ENCODE data around the gene AOAH.
A peak's percentile ranks its signal among the peaks of the same experiment; 100 is the strongest.

The AOAH gene

DNA sequence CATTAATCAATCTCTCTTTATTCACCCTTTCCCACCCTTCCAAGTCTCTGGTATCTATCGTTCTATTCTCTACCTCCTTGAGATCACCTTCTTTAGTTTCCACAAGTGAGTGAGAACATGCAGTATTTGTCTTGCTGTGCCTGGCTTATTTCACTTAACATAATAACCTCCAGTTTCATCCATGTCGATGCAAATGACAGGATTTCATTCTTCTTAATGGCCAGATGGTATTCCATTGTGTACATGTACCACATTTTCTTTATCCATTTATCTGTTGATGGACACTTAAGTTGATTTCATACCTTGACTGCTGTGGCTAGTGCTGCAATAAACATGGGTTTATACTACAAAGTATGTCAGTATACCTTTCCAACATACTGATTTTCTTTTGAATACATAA, 3.8 kb upstream of the AOAH start:
- TF ChIP-seq TOX (CRISPR knock-in tag; IDR thresholded peaks at IDR 0.05; ENCODE audit: borderline replicate concordance), result no peak
- TF ChIP-seq, protein P1, sequence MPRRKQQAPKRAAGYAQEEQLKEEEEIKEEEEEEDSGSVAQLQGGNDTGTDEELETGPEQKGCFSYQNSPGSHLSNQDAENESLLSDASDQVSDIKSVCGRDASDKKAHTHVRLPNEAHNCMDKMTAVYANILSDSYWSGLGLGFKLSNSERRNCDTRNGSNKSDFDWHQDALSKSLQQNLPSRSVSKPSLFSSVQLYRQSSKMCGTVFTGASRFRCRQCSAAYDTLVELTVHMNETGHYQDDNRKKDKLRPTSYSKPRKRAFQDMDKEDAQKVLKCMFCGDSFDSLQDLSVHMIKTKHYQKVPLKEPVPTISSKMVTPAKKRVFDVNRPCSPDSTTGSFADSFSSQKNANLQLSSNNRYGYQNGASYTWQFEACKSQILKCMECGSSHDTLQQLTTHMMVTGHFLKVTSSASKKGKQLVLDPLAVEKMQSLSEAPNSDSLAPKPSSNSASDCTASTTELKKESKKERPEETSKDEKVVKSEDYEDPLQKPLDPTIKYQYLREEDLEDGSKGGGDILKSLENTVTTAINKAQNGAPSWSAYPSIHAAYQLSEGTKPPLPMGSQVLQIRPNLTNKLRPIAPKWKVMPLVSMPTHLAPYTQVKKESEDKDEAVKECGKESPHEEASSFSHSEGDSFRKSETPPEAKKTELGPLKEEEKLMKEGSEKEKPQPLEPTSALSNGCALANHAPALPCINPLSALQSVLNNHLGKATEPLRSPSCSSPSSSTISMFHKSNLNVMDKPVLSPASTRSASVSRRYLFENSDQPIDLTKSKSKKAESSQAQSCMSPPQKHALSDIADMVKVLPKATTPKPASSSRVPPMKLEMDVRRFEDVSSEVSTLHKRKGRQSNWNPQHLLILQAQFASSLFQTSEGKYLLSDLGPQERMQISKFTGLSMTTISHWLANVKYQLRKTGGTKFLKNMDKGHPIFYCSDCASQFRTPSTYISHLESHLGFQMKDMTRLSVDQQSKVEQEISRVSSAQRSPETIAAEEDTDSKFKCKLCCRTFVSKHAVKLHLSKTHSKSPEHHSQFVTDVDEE (CRISPR knock-in tag; IDR thresholded peaks at IDR 0.05), result no peak
- TF ChIP-seq, protein P2, sequence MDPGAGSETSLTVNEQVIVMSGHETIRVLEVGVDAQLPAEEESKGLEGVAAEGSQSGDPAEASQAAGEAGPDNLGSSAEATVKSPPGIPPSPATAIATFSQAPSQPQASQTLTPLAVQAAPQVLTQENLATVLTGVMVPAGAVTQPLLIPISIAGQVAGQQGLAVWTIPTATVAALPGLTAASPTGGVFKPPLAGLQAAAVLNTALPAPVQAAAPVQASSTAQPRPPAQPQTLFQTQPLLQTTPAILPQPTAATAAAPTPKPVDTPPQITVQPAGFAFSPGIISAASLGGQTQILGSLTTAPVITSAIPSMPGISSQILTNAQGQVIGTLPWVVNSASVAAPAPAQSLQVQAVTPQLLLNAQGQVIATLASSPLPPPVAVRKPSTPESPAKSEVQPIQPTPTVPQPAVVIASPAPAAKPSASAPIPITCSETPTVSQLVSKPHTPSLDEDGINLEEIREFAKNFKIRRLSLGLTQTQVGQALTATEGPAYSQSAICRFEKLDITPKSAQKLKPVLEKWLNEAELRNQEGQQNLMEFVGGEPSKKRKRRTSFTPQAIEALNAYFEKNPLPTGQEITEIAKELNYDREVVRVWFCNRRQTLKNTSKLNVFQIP (CRISPR knock-in tag; IDR thresholded peaks at IDR 0.05; ENCODE audit: borderline replicate concordance, low read depth), result no peak
- no peak for TF ChIP-seq CSDC2 (CRISPR knock-in tag; IDR thresholded peaks at IDR 0.05)
- no peak for TF ChIP-seq ZFP30 (CRISPR knock-in tag; IDR thresholded peaks at IDR 0.05)
- TF ChIP-seq ZNF8 (CRISPR knock-in tag; IDR thresholded peaks at IDR 0.05), result peak; percentile 66; the same call in 1 of the 2 replicates
- no peak for ATAC-seq

DNA sequence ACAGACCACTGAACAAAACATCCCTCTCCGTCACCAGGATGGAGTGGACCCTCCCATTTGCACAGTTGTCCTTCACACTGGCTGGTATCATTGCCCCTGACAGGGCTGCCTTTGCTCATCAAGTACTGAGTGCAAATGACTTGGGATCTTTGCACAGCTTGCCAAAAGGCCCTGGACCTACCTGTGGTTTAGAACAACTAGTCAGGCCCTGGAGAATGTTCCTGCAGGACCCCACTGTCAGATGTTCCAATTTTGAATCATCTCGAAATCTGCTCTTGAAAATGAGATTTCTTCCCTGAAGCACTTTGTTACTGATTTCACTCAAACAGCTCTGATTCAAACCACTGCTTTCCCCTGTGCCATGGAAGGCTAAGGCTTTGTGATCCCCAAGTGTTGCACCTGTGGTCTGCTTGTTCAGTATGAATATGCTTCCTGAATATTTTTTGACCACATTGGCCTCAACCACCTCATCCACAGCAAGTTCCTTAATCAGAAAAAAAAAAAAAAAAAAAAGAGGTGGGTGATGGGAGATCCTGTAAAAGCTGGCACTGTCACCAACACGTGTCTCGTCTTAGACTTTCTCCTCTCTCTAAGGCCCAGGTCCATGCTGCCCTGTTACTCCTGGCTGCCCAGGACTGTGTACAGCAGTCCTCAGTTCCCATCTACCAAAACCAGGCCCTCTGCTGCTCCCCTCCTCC, 2.7 kb upstream of the AOAH start:
- ATAC-seq, result no peak
- TF ChIP-seq, protein P2 (CRISPR knock-in tag; IDR thresholded peaks at IDR 0.05; ENCODE audit: borderline replicate concordance, low read depth), result no peak
- TF ChIP-seq TOX (CRISPR knock-in tag; IDR thresholded peaks at IDR 0.05; ENCODE audit: borderline replicate concordance) (no peak), ZC3H10 (CRISPR knock-in tag; IDR thresholded peaks at IDR 0.05) (no peak), BACH2 (CRISPR knock-in tag; IDR thresholded peaks at IDR 0.05; ENCODE audit: borderline replicate concordance) (no peak), ZFP30 (CRISPR knock-in tag; IDR thresholded peaks at IDR 0.05) (no peak), SNAI2 (CRISPR knock-in tag; IDR thresholded peaks at IDR 0.05) (no peak), ZNF565 (CRISPR knock-in tag; conservative IDR thresholded peaks at IDR 0.05; ENCODE audit: low read depth) (no peak), ZNF8 (CRISPR knock-in tag; IDR thresholded peaks at IDR 0.05) (no peak), TCF4 (CRISPR knock-in tag; IDR thresholded peaks at IDR 0.05; ENCODE audit: borderline replicate concordance) (no peak)
- TF ChIP-seq, protein P3, sequence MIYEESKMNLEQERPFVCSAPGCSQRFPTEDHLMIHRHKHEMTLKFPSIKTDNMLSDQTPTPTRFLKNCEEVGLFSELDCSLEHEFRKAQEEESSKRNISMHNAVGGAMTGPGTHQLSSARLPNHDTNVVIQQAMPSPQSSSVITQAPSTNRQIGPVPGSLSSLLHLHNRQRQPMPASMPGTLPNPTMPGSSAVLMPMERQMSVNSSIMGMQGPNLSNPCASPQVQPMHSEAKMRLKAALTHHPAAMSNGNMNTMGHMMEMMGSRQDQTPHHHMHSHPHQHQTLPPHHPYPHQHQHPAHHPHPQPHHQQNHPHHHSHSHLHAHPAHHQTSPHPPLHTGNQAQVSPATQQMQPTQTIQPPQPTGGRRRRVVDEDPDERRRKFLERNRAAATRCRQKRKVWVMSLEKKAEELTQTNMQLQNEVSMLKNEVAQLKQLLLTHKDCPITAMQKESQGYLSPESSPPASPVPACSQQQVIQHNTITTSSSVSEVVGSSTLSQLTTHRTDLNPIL (CRISPR knock-in tag; IDR thresholded peaks at IDR 0.05; ENCODE audit: low read depth), result no peak
- TF ChIP-seq, protein P4, sequence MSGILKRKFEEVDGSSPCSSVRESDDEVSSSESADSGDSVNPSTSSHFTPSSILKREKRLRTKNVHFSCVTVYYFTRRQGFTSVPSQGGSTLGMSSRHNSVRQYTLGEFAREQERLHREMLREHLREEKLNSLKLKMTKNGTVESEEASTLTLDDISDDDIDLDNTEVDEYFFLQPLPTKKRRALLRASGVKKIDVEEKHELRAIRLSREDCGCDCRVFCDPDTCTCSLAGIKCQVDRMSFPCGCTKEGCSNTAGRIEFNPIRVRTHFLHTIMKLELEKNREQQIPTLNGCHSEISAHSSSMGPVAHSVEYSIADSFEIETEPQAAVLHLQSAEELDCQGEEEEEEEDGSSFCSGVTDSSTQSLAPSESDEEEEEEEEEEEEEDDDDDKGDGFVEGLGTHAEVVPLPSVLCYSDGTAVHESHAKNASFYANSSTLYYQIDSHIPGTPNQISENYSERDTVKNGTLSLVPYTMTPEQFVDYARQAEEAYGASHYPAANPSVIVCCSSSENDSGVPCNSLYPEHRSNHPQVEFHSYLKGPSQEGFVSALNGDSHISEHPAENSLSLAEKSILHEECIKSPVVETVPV (CRISPR knock-in tag; IDR thresholded peaks at IDR 0.05), result no peak

DNA sequence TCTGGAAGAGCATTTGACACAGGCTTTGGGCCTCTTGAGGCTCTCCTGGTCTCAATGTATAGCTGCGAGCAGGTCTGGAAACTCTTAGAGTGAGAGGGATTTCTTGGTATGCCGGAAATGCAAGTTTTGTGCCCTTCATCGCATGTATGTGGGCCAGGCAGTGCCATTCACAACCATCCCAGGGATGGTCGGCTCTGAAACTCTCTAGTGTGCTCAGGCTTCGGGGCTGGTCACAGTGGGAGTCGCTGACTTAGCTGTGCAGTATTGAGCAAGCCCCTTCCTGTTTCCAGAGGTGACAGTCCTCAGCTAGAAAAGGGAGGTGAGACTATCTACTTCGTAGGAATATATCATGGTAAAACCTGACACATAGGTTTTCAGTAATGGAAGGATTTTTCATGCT, 2.0 kb upstream of the AOAH start:
- TF ChIP-seq GLIS3 (CRISPR knock-in tag; IDR thresholded peaks at IDR 0.05), result no peak
- TF ChIP-seq TOX (CRISPR knock-in tag; IDR thresholded peaks at IDR 0.05; ENCODE audit: borderline replicate concordance), result no peak
- TF ChIP-seq, protein P1 (CRISPR knock-in tag; IDR thresholded peaks at IDR 0.05), result no peak
- TF ChIP-seq, protein P5, sequence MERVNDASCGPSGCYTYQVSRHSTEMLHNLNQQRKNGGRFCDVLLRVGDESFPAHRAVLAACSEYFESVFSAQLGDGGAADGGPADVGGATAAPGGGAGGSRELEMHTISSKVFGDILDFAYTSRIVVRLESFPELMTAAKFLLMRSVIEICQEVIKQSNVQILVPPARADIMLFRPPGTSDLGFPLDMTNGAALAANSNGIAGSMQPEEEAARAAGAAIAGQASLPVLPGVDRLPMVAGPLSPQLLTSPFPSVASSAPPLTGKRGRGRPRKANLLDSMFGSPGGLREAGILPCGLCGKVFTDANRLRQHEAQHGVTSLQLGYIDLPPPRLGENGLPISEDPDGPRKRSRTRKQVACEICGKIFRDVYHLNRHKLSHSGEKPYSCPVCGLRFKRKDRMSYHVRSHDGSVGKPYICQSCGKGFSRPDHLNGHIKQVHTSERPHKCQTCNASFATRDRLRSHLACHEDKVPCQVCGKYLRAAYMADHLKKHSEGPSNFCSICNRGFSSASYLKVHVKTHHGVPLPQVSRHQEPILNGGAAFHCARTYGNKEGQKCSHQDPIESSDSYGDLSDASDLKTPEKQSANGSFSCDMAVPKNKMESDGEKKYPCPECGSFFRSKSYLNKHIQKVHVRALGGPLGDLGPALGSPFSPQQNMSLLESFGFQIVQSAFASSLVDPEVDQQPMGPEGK (CRISPR knock-in tag; IDR thresholded peaks at IDR 0.05; ENCODE audit: borderline replicate concordance), result no peak
- no peak for TF ChIP-seq ZNF565 (CRISPR knock-in tag; conservative IDR thresholded peaks at IDR 0.05; ENCODE audit: low read depth)
- no peak for TF ChIP-seq ZNF70 (CRISPR knock-in tag; IDR thresholded peaks at IDR 0.05)
- TF ChIP-seq, protein P4 (CRISPR knock-in tag; IDR thresholded peaks at IDR 0.05), result no peak

More for the DNA sequence above, 2.0 kb upstream of the AOAH start:
- ATAC-seq, result no peak

Measured in SK-N-SH treated with all-trans-retinoic acid at 6 μM for 48 hours (cell line).